HG03558 (cell line): ENCODE measurements around the gene ABCA4.
"Not testable (repeated sequence)": the region's sequence is repeated elsewhere in the genome, so short reads cannot be mapped to it uniquely, and the experiment has no call there.

Source experiments
- ATAC-seq: cut with Tn5 transposase; IDR thresholded peaks from one replicate; pipeline ENCODE4 v1.9.1; 2021; ENCODE audit warnings: moderate number of reproducible peaks; ENCODE audit not compliant: unreplicated experiment; ENCODE audit errors: extremely low read depth

Gene ABCA4

DNA sequence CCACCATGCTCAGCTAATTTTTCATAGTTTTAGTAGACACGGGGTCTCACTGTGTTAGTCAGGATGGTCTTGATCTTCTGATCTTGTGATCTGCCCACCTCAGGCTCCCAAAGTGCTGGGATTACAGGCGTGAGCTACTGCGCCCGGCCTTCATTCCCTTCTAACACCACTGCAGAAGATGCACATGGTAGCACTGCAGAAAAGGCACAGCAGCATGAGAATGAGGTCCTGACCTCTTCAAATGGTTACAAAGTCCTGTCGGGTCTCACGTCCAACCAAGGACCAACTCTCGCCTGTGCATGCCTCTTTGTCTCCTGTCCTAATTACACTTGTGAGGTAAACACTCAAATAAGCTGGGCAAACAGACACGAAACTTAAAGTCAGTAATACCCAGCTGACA is 128.8 kb downstream of the ABCA4 start:
- ATAC-seq, result no peak

DNA sequence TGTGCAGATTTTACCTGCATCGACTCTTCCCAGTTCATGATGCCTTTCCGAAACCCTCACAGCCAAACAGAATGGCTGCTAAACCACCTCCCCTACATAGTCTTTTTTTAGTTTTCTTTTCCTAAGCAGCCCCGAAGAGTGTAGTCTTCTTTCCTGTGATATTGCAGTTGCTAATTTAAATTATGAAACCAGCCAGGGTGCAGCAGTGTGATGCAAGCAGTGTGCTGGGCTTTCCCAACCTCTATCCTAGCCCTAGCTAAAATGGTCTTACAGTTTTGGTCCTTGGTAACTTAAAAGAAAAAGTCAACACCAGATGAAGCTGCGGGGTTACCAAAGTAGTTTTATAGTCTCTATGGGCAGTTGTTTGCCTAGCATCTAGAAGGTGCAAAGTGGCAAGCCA is 129.7 kb downstream of the ABCA4 start:
- ATAC-seq, result no peak

DNA sequence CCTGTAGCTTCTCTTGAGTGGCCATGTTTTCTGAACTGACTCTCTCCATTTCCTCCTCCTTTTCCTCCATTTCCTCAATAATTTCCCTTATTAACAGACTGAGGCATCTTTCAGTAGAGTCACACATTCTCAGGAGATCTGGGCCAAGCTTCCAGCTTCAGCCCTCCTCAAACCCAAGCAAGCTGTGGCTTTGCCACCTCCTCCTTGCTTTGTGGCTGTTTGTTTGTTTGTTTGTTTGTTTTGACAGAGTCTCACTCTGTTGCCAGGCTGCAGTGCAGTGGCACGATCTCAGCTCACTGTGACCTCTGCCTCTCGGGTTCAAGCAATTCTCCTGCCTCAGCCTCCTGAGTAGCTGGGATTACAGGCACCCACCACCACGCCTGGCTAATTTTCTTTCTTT is 130.5 kb downstream of the ABCA4 start:
- not testable (repeated sequence) for ATAC-seq

DNA sequence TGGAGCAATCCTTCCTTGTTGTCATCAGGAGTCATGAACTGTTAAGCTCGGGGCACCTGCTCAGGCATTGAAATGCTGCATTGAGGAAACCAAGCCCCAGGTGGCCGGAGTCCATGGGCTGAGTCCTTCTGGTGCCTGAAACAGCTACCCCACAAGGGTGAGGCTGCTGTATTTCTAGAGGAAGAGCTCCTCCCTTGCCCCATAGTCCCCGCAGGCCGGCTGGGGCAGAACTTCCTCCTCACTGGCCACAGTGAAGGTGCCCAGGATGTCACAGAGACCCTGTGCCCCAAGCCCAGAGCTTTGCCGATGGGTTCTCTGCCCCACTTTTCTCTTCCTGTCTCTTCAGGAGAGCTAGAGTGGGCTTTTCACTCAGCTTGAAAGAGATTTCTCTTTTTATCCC is 130.9 kb downstream of the ABCA4 start:
- no peak for ATAC-seq

DNA sequence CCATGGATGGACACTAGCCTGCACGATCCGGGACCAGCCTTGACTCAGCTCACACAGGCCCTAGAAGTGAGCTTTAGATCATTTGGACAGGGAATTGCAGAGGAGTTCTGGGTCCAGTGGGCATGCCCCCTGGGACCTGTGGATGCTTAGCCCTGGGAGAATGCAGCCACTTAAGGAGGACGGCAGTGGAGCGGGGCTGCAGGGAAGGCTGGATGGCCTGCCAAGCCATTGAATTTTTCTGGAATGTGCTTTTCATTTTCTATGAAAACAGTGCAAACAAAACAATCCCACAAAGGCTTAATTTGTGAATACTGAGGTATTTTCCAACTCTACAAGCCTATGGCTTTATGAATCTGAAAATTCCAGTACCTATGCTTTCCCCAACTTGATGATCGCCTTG is 131.3 kb downstream of the ABCA4 start:
- ATAC-seq, result no peak

DNA sequence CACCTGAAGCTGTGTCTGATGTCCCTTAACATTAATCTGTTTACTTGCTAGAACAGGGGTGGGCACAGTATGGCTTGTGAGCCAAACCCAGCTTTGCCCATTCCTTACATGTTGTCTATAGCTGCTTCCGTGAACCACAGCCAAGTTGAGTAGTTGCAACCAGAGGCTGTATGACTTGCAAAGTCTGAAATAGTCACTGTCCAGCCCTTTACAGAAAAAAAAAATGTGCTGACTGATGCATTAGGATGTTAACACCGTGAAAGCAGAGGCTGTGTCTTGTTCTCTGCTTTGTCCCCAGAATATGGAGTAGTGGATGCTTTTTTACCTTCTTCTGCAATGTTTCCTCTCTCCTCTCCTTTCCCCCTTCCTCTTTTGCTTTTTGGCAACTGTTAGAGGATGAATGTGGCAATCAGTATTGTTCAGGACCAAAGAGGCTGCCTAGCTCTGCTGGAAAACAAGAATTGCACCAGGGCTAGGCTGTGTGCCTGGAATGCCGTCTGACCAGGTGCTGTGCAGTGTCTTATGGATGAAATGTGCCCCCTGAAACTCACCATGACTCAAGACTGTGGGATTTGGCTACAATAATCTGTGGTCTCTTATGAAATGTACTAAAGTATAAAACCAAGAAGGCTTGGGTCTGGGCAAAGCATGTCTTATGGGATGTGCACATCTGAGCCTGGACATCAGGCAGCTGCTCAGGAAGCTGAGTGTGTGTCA is 132.2 kb downstream of the ABCA4 start:
- ATAC-seq, result no peak

DNA sequence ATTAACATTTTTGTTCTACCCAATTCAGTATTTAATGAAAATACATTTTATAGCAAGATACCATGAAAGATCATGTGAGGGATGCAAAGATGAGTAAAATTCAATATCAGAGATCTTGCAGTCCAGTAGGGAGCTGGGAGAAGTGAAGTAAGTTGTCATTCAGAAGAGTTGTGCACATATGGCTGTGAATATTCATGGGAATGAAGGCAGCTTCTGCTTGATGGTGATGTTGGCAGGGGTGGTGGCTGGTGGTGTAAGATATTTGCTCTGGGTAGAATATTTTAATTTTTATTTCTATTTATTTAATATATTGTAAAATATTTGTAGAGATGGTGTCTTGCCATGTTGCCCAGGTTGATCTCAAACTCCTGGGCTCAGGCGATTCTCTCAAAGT is 139.7 kb downstream of the ABCA4 start:
- ATAC-seq, result no peak

DNA sequence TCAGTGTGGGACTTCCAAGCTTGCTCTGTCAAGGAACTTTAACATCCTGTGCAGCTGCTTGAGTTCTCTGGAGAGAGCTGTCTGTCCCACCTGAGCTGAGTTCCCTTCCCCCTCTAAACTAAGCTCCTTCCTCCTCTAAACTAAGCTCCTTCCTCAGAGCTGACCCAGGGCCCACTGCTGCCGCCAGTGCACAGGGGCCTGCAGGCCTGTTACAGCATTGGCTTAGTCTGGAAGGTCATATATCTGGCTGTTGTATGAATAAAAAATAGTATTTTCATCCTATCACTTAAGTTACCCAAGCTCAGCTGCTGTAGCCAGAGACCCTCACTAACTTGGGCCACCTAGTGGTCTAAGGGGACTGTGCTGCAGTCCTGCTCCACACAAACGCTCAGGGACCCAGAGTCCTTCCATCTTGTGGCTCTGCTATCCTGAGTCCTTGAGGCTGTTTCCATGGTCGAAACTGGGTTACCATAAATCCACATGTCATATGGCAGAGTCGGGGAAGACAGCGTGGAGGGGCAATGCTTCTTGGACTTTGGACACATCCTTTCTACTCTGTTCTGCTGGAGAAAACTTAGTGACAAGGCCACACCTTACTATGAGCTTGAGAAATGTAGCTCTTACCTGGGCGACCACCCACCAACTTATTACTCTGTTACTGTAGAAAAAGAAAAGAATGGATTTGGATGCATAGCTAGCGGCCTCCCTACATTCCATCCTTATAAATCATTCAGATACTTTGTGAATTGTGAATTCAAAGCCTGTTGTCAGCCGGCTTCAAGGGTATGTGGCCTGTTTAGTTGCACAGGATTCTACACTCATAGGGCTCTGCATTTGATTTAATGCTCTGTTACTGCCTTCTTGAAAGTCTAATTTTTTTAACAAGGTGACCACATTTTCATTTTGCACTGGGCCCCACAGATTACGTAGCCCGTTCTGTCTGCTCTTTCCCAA is 140.4 kb downstream of the ABCA4 start:
- ATAC-seq, result no peak

DNA sequence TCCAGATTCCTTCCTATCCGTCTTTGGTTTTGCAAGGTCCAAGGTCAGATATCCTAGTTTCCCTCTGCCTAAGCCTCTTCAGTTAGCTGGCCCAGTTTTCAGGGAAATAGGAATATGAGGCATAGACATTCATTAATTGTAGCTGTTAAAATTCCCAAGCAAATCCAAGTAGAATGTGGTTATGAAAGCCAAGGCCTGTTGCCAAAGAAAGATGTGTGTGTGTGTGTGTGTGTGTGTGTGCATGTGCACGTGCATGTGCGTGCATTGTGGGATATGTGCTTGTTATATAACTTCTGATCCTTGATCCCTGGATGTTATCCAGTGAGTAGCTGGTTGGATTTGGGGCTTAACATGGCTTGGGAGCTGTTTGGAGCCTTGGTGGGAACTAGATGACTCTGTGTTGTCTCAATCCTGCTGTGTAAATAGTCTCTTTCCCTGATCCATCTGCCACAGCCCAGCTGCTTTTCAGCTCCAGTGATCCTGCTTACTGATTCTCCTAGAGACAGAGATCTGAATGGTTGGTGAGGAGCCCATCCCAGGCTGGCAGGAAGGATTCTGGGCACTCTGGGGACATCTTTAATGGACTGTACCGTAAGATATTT is 141.1 kb downstream of the ABCA4 start:
- no peak for ATAC-seq

DNA sequence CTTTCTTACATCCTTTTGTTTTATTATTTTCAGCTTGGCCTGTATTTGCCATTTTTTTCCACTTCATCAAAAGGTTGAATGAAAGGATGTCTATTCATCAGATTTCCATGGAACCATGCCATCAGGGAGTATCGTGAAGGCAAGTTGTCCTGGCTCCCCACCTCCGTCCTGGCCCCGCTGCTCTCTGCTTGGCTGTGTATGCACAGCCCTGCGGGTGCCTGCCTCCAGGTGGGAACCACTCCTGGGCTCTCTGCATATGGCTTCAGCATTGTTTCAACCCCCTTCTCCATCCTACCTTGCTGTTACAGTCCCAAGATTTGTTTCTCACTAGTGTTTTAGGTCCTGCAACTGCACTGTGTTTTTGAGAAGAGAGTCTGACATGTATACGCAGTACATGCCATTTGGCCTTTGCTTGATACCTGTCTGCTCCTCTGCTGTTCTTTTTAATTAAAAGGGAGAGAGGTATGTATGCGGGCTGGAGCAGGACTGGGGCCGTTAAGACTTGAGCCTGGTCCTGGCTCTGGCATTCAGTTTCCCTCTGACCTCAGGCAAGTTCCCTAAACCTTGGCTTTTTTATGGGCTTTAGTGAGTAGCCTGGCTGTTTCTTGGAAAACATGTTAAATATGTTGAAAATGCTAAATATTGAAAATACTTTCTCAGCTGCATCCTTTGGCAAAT is 141.8 kb downstream of the ABCA4 start:
- ATAC-seq, result no peak

DNA sequence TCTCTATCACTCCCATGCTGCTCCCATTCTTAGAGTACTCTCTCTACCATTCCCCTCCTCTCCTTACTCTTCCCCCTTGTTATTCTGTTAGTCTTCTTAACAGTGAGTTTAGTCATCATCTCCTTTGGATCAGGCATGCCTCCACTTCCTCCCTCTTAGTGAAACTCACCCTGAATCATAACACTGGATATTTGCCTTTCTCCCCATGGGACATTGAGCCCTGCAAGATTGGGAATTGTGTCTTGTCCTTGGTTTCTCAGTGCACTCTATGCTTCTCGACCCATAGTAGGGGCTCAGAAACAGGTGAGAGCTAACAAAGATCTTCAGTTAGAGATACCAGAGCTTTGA is 143.4 kb downstream of the ABCA4 start:
- no peak for ATAC-seq

DNA sequence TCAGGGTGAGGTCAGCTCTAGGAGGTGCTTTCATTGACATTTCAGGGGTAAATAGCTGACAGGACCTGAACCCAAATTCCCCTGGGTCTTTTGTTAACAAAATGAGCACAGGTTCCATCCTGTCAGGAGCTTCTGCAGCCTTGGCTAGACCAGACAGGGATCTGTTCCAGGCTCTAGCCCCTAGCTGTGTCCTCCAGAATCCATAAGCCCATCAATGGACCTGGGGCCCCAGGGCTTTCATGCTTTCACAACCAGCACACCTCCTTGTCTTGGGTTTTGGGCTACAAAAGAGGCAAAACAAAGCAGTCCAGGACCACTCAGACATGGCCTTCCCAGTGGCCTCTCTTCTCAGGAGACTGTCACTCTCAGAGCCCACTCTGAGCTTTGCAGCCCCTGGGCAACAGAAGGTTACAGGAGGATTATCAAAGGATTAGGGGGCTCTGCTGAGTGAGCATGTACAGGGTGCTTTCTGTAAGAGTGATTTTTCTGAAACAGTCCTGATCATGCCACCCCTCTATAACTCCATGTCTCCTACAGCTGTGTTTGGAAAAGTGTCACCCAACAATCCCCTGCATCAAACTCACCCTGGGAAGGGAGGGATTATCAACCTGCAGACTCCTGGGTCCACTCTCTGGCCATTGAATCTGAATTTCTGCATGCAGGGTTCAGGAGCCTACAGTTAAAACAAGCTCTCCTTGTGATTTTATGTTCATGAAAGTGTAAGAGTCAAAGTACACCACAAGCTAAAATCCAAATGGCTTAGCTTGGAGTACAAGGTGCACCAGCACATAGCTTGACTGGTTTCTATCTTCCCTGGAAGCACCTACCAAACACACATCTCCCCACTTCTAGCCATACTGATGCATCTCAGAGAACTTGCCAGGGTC is 144.0 kb downstream of the ABCA4 start:
- no peak for ATAC-seq

DNA sequence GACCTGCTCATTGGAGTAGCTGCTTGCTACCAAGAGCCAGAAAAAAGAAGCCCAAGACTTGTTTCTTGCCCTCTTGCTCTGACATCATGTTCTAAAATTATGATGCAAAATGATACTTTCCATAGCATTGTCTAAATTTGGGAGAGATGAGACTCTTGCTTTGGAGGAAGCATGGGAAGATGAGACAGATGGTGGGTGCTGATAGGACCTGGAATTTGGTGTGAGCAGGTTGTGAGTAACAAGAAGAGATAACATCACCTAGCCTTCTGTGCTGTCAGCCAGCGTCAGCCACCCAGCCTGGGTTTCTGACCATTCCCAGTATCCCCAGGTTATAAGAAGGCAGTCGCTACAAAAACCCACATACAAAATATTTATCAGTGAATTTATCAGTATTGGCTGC is 144.7 kb downstream of the ABCA4 start:
- no peak for ATAC-seq

DNA sequence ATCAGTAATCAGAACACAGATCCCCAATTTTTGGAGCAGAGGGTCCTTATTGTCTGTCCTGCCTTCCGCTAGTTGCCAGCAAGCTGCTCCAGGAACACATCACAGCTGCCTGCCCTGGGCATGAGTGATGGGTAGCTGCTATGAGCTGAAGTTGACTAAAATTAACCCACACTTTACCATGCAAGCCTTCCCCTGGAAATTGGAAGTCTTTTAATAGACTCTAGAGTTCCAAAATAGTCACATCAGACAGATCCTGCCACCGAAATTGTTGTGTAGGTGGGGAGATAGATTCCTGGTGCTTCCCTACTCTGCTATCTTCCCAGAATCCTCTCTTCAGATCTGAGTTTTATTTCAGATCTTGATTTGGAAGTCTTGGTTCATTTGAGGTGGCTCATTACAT is 148.6 kb downstream of the ABCA4 start:
- ATAC-seq, result no peak

DNA sequence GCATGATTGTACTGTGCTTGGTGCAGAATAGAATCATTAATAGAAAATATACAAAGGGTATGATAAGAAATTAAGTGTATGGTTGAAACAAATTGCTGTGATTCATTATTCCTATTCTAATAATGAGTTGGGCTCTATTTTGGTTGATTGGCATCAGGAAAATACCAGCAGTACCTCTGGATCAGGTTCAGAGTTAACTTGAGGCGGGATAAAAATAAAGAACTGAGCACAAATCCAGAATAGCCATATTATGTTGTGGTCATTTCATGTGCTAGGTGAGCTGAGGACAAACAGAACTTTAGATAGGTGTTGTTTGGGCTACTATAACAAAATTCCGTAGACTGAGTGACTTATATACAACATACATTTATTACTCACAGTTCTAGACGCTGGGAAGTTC is 151.1 kb downstream of the ABCA4 start:
- no peak for ATAC-seq

DNA sequence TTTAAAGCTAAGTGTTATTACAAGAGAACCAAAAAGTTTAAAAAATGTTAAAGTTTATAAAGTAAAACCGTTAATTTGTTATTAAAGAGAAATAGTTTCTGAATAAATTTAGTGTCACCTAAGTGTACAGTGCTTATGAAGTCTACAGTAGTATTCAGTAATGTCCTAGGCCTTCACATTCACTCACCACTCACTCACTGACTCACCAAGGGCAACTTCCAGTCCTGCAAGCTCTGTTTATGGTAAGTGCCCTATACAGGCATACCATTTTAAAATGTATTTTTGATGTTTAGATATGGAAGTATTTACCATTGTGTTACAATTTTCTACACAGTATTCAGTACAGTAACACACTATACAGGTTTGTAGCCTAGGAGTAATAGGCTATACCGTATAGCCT is 151.6 kb downstream of the ABCA4 start:
- no peak for ATAC-seq

DNA sequence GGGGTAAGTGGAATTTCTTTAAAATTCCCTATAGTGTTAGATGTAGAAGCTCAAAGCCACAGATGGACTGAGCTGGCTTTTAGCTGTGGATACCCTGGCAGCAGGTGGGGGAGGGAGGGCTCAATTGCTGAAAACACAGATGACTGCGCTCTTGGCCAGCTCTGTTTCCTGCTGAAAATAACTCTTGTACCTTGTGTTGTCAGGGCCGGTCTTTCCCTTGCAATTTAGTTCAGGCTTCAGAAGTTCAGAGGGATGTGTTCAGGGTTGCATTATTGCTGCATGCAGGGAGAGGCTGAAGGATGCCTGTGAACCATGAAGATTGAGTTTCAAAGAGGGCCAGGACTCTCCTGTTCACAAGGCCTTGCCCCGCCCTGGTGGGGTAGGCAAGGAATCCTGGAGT is 153.6 kb downstream of the ABCA4 start:
- no peak for ATAC-seq

DNA sequence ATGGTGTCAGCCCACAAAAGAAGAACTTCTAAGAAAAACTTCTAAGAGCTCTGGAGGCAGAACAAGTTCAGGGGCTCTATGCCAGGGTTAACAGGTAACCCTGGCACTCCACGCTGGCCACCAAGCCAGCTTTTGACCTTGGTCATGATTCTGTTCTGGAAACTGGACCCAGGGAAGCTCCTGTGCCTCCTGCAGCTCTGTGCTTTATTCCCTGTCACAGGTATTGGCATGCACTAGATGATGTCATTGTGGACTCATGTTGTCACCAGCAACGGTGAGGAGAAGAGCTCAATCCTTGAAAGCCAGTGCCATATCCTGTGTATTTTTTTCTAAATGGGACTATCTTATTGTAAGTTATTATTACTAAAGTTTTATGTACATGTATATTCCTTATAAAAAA is 155.1 kb downstream of the ABCA4 start:
- no peak for ATAC-seq

DNA sequence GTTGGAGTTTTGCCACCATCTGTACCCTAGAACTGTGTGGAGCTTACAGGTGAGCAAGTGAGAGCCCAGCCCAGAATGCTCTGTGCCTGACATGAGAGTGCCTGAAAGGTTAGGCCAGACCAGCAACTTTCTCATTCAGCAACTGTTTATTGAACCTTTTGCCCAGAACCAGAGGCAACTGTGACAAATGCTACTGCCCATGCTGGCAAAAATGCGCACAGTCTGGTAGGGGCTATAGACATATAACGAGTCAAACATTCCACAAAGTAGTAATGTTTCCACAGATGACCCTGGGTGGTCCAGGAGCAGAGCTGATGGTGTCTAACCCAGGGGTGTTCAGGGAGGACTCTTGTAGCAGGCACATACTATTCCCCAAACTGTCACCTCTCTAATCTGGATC is 155.7 kb downstream of the ABCA4 start:
- no peak for ATAC-seq

DNA sequence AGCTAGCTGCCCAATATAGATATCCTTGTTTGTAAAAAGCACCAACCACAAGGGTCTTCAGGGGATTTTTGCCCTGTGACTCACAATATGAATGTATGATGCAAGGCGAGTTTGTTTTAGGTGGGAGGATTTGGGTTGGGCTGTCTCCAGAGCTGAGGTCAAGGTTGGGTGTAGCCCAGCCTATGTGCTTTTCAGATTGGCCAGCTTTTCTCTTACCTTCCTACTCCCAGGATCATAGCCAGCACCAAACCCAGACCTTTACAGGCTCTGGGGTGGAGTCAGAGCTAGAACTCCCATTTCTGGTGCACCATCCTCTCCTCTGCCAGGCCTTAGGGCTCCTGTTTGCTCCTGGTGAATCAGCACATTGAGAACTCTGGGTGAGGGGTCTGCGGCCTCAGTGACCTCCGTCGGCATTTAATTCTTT is 156.2 kb downstream of the ABCA4 start:
- ATAC-seq, result no peak
